HFFc6 (cell line): ENCODE data around the gene E2F8. TPM values are rescaled to one million over a fixed set of nuclear protein-coding genes. Genes with fewer than 3 reads are reported as not detected.

ENCODE experiments used
- DNase-seq: peaks from one replicate; pipeline ENCODE4 v3.0.0-alpha.2; 2018
- H3K27ac Mint-ChIP-seq: 2 replicates; pipeline ENCODE4 v1.8.0; 2020; ENCODE audit warnings: mild to moderate bottlenecking, mixed read lengths
- H3K27me3 Mint-ChIP-seq: 2 replicates; pipeline ENCODE4 v1.8.0; 2021; ENCODE audit warnings: mild to moderate bottlenecking, moderate library complexity, mixed read lengths; ENCODE audit not compliant: insufficient read depth
- H3K36me3 Mint-ChIP-seq: 2 replicates; pipeline ENCODE4 v1.8.0; 2021; ENCODE audit warnings: low read depth, mixed read lengths
- H3K4me1 Mint-ChIP-seq: 2 replicates; pipeline ENCODE4 v1.8.0; 2020; ENCODE audit warnings: low read depth, mixed read lengths
- H3K4me3 Mint-ChIP-seq: 2 replicates; pipeline ENCODE4 v1.8.0; 2020; ENCODE audit warnings: mild to moderate bottlenecking, moderate library complexity, mixed read lengths
- H3K9me3 Mint-ChIP-seq: 2 replicates; pipeline ENCODE4 v1.8.0; 2020; ENCODE audit warnings: mild to moderate bottlenecking, mixed read lengths
- CTCF ChIP-seq: fragments of 200-600 bp; sonication (generic); IDR thresholded peaks from 2 replicates; pipeline ENCODE4 v1.5.0; 2021; ENCODE audit warnings: antibody characterized with exemption, mild to moderate bottlenecking
- total RNA-seq, 6 experiments: library from RNA; stranded (reverse); fragmentation: NEBNext Ultra II Directional; extraction: Animal tissue kit (Norgen Biotek cat#: 25700); gene quantifications; 2 replicates in 1 of 6; 3 replicates in 5 of 6; pipeline ENCODE4 v1.2.3, GENCODE V29; 2021

Gene E2F8
- total RNA-seq, 6 experiments from 2014 or later = 1.5 to 4.3 (median 3.4) TPM

DNA sequence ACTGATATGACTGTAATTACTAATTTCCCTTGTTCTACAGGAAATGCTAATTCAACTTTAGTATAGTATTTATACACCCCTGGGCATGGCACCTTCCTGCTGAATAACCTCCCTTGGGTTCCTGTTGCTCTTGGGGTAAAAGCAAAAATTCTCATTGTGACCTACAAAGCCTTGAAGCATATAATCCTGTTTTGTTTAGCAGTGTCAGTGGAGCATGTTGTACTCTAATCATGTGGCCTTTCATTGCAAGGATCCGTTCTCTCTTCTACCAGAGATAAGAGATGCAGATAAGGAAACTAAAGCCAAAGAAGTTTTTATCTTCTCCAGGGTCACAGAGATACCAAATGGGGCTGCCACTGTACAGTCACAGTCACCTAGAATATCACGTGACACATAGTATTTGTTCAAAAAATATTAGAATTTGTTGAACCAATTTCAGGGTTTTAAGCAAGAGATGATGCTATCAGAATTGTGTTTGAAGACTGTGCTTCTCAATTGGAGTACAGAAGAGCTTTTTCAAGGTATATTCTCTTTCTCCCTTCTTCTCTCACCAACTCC lies 64.0 kb downstream of the E2F8 start:
- H3K4me1 Mint-ChIP-seq = no peaks in the 10 kb centered on the region
- TF ChIP-seq CTCF = no peak
- no peaks in the 10 kb centered on the region for H3K27me3 Mint-ChIP-seq
- peaks cover 16% of the 10 kb centered on the region; the same call in 1 of the 2 replicates for H3K36me3 Mint-ChIP-seq
- H3K4me3 Mint-ChIP-seq = no peak overlapping the region
- no peak for DNase-seq
- no peaks in the 10 kb centered on the region for H3K9me3 Mint-ChIP-seq
- no peak overlapping the region for H3K27ac Mint-ChIP-seq

Other genes with a start within 250 kb of the E2F8 start
- gene MRGPRX2, start 180.2 kb downstream of the E2F8 start, total RNA-seq = not detected
- gene ZDHHC13, start 123.8 kb downstream of the E2F8 start, total RNA-seq = 10 to 100 TPM in 5 of 6 experiments, 1 to 10 TPM in 1; 9.9 to 15.7 (median 11.2) TPM
- not detected for gene CSRP3, start 39.0 kb downstream of the E2F8 start, total RNA-seq